ENCODE data around the gene MORN4.
"Not testable (repeated sequence)": the region's sequence is repeated elsewhere in the genome, so short reads cannot be mapped to it uniquely, and the experiment has no call there.

The MORN4 gene

GRCh38 chr10:97577701-97578100, 55.6 kb downstream of the MORN4 start:
- H3K36me3 ChIP-seq (replicated peaks in 1 of 2; ENCODE audit: control insufficient read depth in 2 of 2, insufficient read depth in 2 of 2, low read length in 2 of 2): no peaks in the 10 kb centered on the region
- no peak overlapping the region for H2BK5ac ChIP-seq (ENCODE audit: low read length)
- no peak overlapping the region for H3K27ac ChIP-seq (replicated peaks; ENCODE audit: low read length)
- H3K18ac ChIP-seq (ENCODE audit: low read length): no peak overlapping the region
- no peak overlapping the region for H3K9ac ChIP-seq (ENCODE audit: low read depth, low read length, poor library complexity)
- no peaks in the 10 kb centered on the region for H3K9me3 ChIP-seq (replicated peaks in 1 of 2; ENCODE audit: control insufficient read depth in 2 of 2, insufficient read depth in 1 of 2, low read depth in 1 of 2, low read length in 2 of 2)
- H3K79me1 ChIP-seq (ENCODE audit: low read depth, low read length): no peaks in the 10 kb centered on the region
- H3K4ac ChIP-seq (ENCODE audit: low read length): no peak overlapping the region
- peak overlapping the region; percentile 46 for H2AK5ac ChIP-seq (ENCODE audit: low read depth, low read length)
- H2BK12ac ChIP-seq (ENCODE audit: low read length): no peak overlapping the region
- no peak overlapping the region for H3K4me3 ChIP-seq (ENCODE audit: low read length in 2 of 2)
- no peak overlapping the region for H2BK15ac ChIP-seq (ENCODE audit: low read length)
- DNase-seq (ENCODE audit: low spot score): no peak
- no peak overlapping the region for H2BK120ac ChIP-seq (ENCODE audit: low read depth, low read length)
- WGBS, 2 donors (ENCODE audit: extremely low coverage in 2 of 2, insufficient read length in 2 of 2, insufficient replicate concordance in 1 of 2): no CpG with 5 or more reads among the region's 9 CpGs
- peaks cover 2 to 3% of the 10 kb centered on the region in 2 donors for H3K4me1 ChIP-seq (ENCODE audit: control insufficient read depth in 2 of 2, insufficient read depth in 1 of 2, low read depth in 1 of 2, low read length in 2 of 2)
- H4K91ac ChIP-seq (ENCODE audit: low read depth, low read length, poor library complexity): no peak overlapping the region
- no peak overlapping the region for H3K4me2 ChIP-seq (ENCODE audit: insufficient read depth, low read length, poor library complexity, severe bottlenecking)
- H3K14ac ChIP-seq (ENCODE audit: low read length): no peak overlapping the region
- H3K23ac ChIP-seq (ENCODE audit: low read depth, low read length, poor library complexity): no peak overlapping the region
- H4K8ac ChIP-seq (ENCODE audit: low read depth, low read length): no peak overlapping the region
- H2AFZ ChIP-seq (ENCODE audit: low read length): no peak overlapping the region
- H3K27me3 ChIP-seq (ENCODE audit: control insufficient read depth in 3 of 3, insufficient read depth in 3 of 3, low read depth in 1 of 3, low read length in 3 of 3): peaks cover 0 to 3% (median 0%) of the 10 kb centered on the region in 3 experiments

- not testable (repeated sequence) for H3K4ac ChIP-seq (ENCODE audit: low read length); H2BK15ac ChIP-seq (ENCODE audit: low read length); H4K8ac ChIP-seq (ENCODE audit: low read depth, low read length); H2AK5ac ChIP-seq (ENCODE audit: low read depth, low read length); DNase-seq (ENCODE audit: low spot score); H3K4me3 ChIP-seq (ENCODE audit: low read length in 2 of 2); H3K23ac ChIP-seq (ENCODE audit: low read depth, low read length, poor library complexity); H3K79me1 ChIP-seq (ENCODE audit: low read depth, low read length); H2BK120ac ChIP-seq (ENCODE audit: low read depth, low read length); H3K4me2 ChIP-seq (ENCODE audit: insufficient read depth, low read length, poor library complexity, severe bottlenecking); H2AFZ ChIP-seq (ENCODE audit: low read length); H3K27me3 ChIP-seq (ENCODE audit: control insufficient read depth in 3 of 3, insufficient read depth in 3 of 3, low read depth in 1 of 3, low read length in 3 of 3); H3K14ac ChIP-seq (ENCODE audit: low read length); H4K91ac ChIP-seq (ENCODE audit: low read depth, low read length, poor library complexity); H3K9me3 ChIP-seq (replicated peaks in 1 of 2; ENCODE audit: control insufficient read depth in 2 of 2, insufficient read depth in 1 of 2, low read depth in 1 of 2, low read length in 2 of 2); H3K18ac ChIP-seq (ENCODE audit: low read length); H2BK5ac ChIP-seq (ENCODE audit: low read length); H3K27ac ChIP-seq (replicated peaks; ENCODE audit: low read length); H3K9ac ChIP-seq (ENCODE audit: low read depth, low read length, poor library complexity); H2BK12ac ChIP-seq (ENCODE audit: low read length); H3K36me3 ChIP-seq (replicated peaks in 1 of 2; ENCODE audit: control insufficient read depth in 2 of 2, insufficient read depth in 2 of 2, low read length in 2 of 2); H3K4me1 ChIP-seq (ENCODE audit: control insufficient read depth in 2 of 2, insufficient read depth in 1 of 2, low read depth in 1 of 2, low read length in 2 of 2)
- WGBS, 2 donors (ENCODE audit: extremely low coverage in 2 of 2, insufficient read length in 2 of 2, insufficient replicate concordance in 1 of 2): no CpG with 5 or more reads among the region's 5 CpGs
Observed at GRCh38 chr10:97576487-97576886, 56.8 kb downstream of the MORN4 start.

- no peak overlapping the region for H2AK5ac ChIP-seq (ENCODE audit: low read depth, low read length)
- DNase-seq (ENCODE audit: low spot score): no peak
- H4K8ac ChIP-seq (ENCODE audit: low read depth, low read length): peak overlapping the region; percentile 65
- H2BK15ac ChIP-seq (ENCODE audit: low read length): no peak overlapping the region
- no peak overlapping the region for H3K4me3 ChIP-seq (ENCODE audit: low read length in 2 of 2)
- no CpG with 5 or more reads among the region's 6 CpGs for WGBS, 2 donors (ENCODE audit: extremely low coverage in 2 of 2, insufficient read length in 2 of 2, insufficient replicate concordance in 1 of 2)
- H2BK12ac ChIP-seq (ENCODE audit: low read length): no peak overlapping the region
- no peak overlapping the region for H3K14ac ChIP-seq (ENCODE audit: low read length)
- no peaks in the 10 kb centered on the region for H3K27me3 ChIP-seq (ENCODE audit: control insufficient read depth in 3 of 3, insufficient read depth in 3 of 3, low read depth in 1 of 3, low read length in 3 of 3)
- no peak overlapping the region for H3K4me2 ChIP-seq (ENCODE audit: insufficient read depth, low read length, poor library complexity, severe bottlenecking)
- H3K79me1 ChIP-seq (ENCODE audit: low read depth, low read length): no peaks in the 10 kb centered on the region
- H3K4ac ChIP-seq (ENCODE audit: low read length): no peak overlapping the region
- peak overlapping the region; percentile 30 for H4K91ac ChIP-seq (ENCODE audit: low read depth, low read length, poor library complexity)
- no peak overlapping the region for H3K9ac ChIP-seq (ENCODE audit: low read depth, low read length, poor library complexity)
- peak overlapping the region; percentile 39 for H2BK5ac ChIP-seq (ENCODE audit: low read length)
- no peak overlapping the region for H2AFZ ChIP-seq (ENCODE audit: low read length)
- H3K23ac ChIP-seq (ENCODE audit: low read depth, low read length, poor library complexity): no peak overlapping the region
- no peak overlapping the region for H2BK120ac ChIP-seq (ENCODE audit: low read depth, low read length)
- H3K9me3 ChIP-seq (replicated peaks in 1 of 2; ENCODE audit: control insufficient read depth in 2 of 2, insufficient read depth in 1 of 2, low read depth in 1 of 2, low read length in 2 of 2): no peaks in the 10 kb centered on the region
- no peak overlapping the region for H3K27ac ChIP-seq (replicated peaks; ENCODE audit: low read length)
- H3K18ac ChIP-seq (ENCODE audit: low read length): peak overlapping the region; percentile 38
- H3K4me1 ChIP-seq (ENCODE audit: control insufficient read depth in 2 of 2, insufficient read depth in 1 of 2, low read depth in 1 of 2, low read length in 2 of 2): peaks cover 0 to 3% of the 10 kb centered on the region in 2 donors
- H3K36me3 ChIP-seq (replicated peaks in 1 of 2; ENCODE audit: control insufficient read depth in 2 of 2, insufficient read depth in 2 of 2, low read length in 2 of 2): no peaks in the 10 kb centered on the region
Observed at GRCh38 chr10:97575127-97575668, 58.1 kb downstream of the MORN4 start.

GRCh38 chr10:97574374-97575126, 58.8 kb downstream of the MORN4 start:
- no peak overlapping the region for H3K4me2 ChIP-seq (ENCODE audit: insufficient read depth, low read length, poor library complexity, severe bottlenecking)
- H3K36me3 ChIP-seq (replicated peaks in 1 of 2; ENCODE audit: control insufficient read depth in 2 of 2, insufficient read depth in 2 of 2, low read length in 2 of 2): no peaks in the 10 kb centered on the region
- H2AFZ ChIP-seq (ENCODE audit: low read length): no peak overlapping the region
- H3K27ac ChIP-seq (replicated peaks; ENCODE audit: low read length): no peak overlapping the region
- DNase-seq (ENCODE audit: low spot score): no peak
- H2BK120ac ChIP-seq (ENCODE audit: low read depth, low read length): no peak overlapping the region
- H2BK15ac ChIP-seq (ENCODE audit: low read length): no peak overlapping the region
- no peaks in the 10 kb centered on the region for H3K27me3 ChIP-seq (ENCODE audit: control insufficient read depth in 3 of 3, insufficient read depth in 3 of 3, low read depth in 1 of 3, low read length in 3 of 3)
- peak overlapping the region; percentile 39 for H2BK5ac ChIP-seq (ENCODE audit: low read length)
- no CpG with 5 or more reads among the region's 4 CpGs for WGBS, 2 donors (ENCODE audit: extremely low coverage in 2 of 2, insufficient read length in 2 of 2, insufficient replicate concordance in 1 of 2)
- no peak overlapping the region for H3K4ac ChIP-seq (ENCODE audit: low read length)
- H3K9ac ChIP-seq (ENCODE audit: low read depth, low read length, poor library complexity): no peak overlapping the region
- no peak overlapping the region for H3K14ac ChIP-seq (ENCODE audit: low read length)
- no peak overlapping the region for H4K8ac ChIP-seq (ENCODE audit: low read depth, low read length)
- no peak overlapping the region for H4K91ac ChIP-seq (ENCODE audit: low read depth, low read length, poor library complexity)
- no peak overlapping the region for H3K4me3 ChIP-seq (ENCODE audit: low read length in 2 of 2)
- no peak overlapping the region for H2AK5ac ChIP-seq (ENCODE audit: low read depth, low read length)
- no peaks in the 10 kb centered on the region for H3K79me1 ChIP-seq (ENCODE audit: low read depth, low read length)
- H3K23ac ChIP-seq (ENCODE audit: low read depth, low read length, poor library complexity): no peak overlapping the region
- H3K18ac ChIP-seq (ENCODE audit: low read length): no peak overlapping the region
- no peak overlapping the region for H2BK12ac ChIP-seq (ENCODE audit: low read length)
- H3K9me3 ChIP-seq (replicated peaks in 1 of 2; ENCODE audit: control insufficient read depth in 2 of 2, insufficient read depth in 1 of 2, low read depth in 1 of 2, low read length in 2 of 2): no peaks in the 10 kb centered on the region
- H3K4me1 ChIP-seq (ENCODE audit: control insufficient read depth in 2 of 2, insufficient read depth in 1 of 2, low read depth in 1 of 2, low read length in 2 of 2): peaks cover 0 to 3% of the 10 kb centered on the region in 2 donors

Measured in neuronal stem cell (in vitro differentiated cells).